MM.1S (cell line): ENCODE data around the gene CCS.

Experiments
- DNase-seq: peaks from one replicate; pipeline ENCODE4 v3.0.0-alpha.2; 2015
- H2AFZ ChIP-seq: fragments of 300-600 bp; sonication (generic); 2 replicates; pipeline ENCODE4 v1.6.0; 2016; ENCODE audit warnings: antibody characterized with exemption, low read length
- H3F3A ChIP-seq: fragments of 300-600 bp; sonication (generic); 2 replicates; pipeline ENCODE4 v1.6.1; 2016; ENCODE audit warnings: mild to moderate bottlenecking, antibody characterized with exemption, low read length, moderate library complexity, mixed read lengths; ENCODE audit not compliant: insufficient read depth
- H3K27ac ChIP-seq: fragments of 300-600 bp; sonication (generic); 2 replicates; pipeline ENCODE4 v1.5.1; 2016; ENCODE audit warnings: mild to moderate bottlenecking, low read length
- H3K27me3 ChIP-seq: fragments of 300-600 bp; sonication (generic); replicated peaks from 2 replicates; pipeline ENCODE4 v1.6.0; 2016; ENCODE audit warnings: low read length; ENCODE audit not compliant: insufficient read depth
- H3K36me3 ChIP-seq: fragments of 300-600 bp; sonication (generic); replicated peaks from 2 replicates; pipeline ENCODE4 v1.6.1; 2016; ENCODE audit warnings: mild to moderate bottlenecking, low read length, mixed read lengths; ENCODE audit not compliant: insufficient read depth
- H3K4me1 ChIP-seq: fragments of 300-600 bp; sonication (generic); 2 replicates; pipeline ENCODE4 v1.6.1; 2016; ENCODE audit warnings: low read length, mixed read lengths
- H3K4me2 ChIP-seq: fragments of 300-600 bp; sonication (generic); 2 replicates; pipeline ENCODE4 v1.6.0; 2016; ENCODE audit warnings: low read depth, low read length
- H3K4me3 ChIP-seq: fragments of 300-600 bp; sonication (generic); 2 replicates; pipeline ENCODE4 v1.5.1; 2016; ENCODE audit warnings: low read length, mixed read lengths
- H3K79me2 ChIP-seq: fragments of 300-600 bp; sonication (generic); 2 replicates; pipeline ENCODE4 v1.6.1; 2016; ENCODE audit warnings: mixed run types, low read length, mixed read lengths
- H3K9ac ChIP-seq: fragments of 300-600 bp; sonication (generic); 2 replicates; pipeline ENCODE4 v1.6.1; 2016; ENCODE audit warnings: low read length, mixed read lengths
- H3K9me2 ChIP-seq: fragments of 300-600 bp; sonication (generic); replicated peaks from 2 replicates; pipeline ENCODE4 v1.6.1; 2016; ENCODE audit warnings: mild to moderate bottlenecking, low read length, mixed read lengths; ENCODE audit not compliant: insufficient read depth
- H3K9me3 ChIP-seq: fragments of 300-600 bp; sonication (generic); replicated peaks from 2 replicates; pipeline ENCODE4 v1.6.1; 2016; ENCODE audit warnings: mild to moderate bottlenecking, low read length, mixed read lengths; ENCODE audit not compliant: insufficient read depth
- H4K20me1 ChIP-seq: fragments of 300-600 bp; sonication (generic); 2 replicates; pipeline ENCODE4 v1.6.1; 2016; ENCODE audit warnings: mild to moderate bottlenecking, low read length, moderate library complexity, mixed read lengths; ENCODE audit not compliant: insufficient read depth
- EZH2 ChIP-seq: fragments of 300-600 bp; sonication (generic); optimal IDR thresholded peaks from 2 replicates; pipeline ENCODE3; 2017; ENCODE audit warnings: low read depth, mild to moderate bottlenecking, antibody characterized with exemption, low read length, mixed read lengths
- EZH2phosphoT487 ChIP-seq: fragments of 300-600 bp; sonication (generic); IDR thresholded peaks from 2 replicates; pipeline ENCODE4 v1.6.1; 2018; ENCODE audit warnings: antibody characterized with exemption, low read length
- TF ChIP-seq, protein P1 (sequence below): fragments of 300-600 bp; sonication (generic); IDR thresholded peaks from 2 replicates; pipeline ENCODE4 v1.5.1; 2016; ENCODE audit warnings: antibody characterized with exemption, low read length, mixed read lengths

Gene CCS

DNA sequence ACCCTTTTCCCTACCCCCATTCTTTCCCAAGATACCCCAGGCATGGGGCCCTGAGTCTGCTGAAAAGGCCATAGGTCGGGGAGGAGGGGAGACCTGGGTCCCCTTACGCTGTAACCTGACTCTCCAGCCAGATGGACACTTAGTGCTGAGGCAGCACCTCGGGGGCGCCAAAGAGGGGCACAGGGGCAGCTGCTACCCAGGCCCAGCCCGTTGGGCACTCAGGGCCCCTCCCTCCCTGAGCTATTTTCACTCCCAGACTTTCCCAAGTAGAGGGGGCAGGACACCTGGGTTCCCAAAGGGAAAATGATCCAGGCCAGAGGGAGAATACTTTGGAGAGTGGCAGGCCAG is 45.3 kb upstream of the CCS start:
- peaks cover 3% of the 10 kb centered on the region; the same call in 1 of the 2 replicates for H3F3A ChIP-seq
- H4K20me1 ChIP-seq, result no peaks in the 10 kb centered on the region
- H3K36me3 ChIP-seq, result no peaks in the 10 kb centered on the region
- TF ChIP-seq EZH2 (no peak), EZH2phosphoT487 (no peak)
- TF ChIP-seq, protein P1, sequence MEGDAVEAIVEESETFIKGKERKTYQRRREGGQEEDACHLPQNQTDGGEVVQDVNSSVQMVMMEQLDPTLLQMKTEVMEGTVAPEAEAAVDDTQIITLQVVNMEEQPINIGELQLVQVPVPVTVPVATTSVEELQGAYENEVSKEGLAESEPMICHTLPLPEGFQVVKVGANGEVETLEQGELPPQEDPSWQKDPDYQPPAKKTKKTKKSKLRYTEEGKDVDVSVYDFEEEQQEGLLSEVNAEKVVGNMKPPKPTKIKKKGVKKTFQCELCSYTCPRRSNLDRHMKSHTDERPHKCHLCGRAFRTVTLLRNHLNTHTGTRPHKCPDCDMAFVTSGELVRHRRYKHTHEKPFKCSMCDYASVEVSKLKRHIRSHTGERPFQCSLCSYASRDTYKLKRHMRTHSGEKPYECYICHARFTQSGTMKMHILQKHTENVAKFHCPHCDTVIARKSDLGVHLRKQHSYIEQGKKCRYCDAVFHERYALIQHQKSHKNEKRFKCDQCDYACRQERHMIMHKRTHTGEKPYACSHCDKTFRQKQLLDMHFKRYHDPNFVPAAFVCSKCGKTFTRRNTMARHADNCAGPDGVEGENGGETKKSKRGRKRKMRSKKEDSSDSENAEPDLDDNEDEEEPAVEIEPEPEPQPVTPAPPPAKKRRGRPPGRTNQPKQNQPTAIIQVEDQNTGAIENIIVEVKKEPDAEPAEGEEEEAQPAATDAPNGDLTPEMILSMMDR, result no peak
- H3K27ac ChIP-seq, result no peak overlapping the region
- H3K4me2 ChIP-seq, result no peak overlapping the region
- no peaks in the 10 kb centered on the region for H3K9me2 ChIP-seq
- no peak for DNase-seq
- peaks cover 52% of the 10 kb centered on the region for H3K27me3 ChIP-seq
- H3K79me2 ChIP-seq, result peaks cover 5% of the 10 kb centered on the region; the same call in 1 of the 2 replicates
- peaks cover 7% of the 10 kb centered on the region; the same call in 1 of the 2 replicates for H3K4me1 ChIP-seq
- H3K9me3 ChIP-seq, result no peaks in the 10 kb centered on the region
- no peak overlapping the region for H3K9ac ChIP-seq
- H3K4me3 ChIP-seq, result no peak overlapping the region
- H2AFZ ChIP-seq, result no peak overlapping the region

DNA sequence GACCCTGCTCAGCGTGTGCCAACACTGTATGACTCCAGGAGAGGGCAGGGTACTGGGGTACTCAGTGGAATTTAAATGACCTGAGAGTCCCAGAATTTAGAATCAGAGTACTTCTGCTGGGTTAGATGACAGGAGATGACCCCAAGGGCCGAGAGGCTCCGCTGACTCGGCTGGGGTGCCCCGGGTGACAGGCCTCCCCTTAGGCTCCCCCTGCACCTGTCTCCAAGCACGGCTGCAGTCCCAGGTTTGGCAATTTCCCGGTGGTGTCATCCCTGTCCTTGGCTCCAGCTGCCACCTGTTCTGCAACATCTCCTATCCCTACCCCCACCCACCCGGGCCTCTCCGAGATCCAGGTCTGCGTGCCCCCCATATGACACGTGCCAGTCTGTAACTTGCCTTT is 44.9 kb upstream of the CCS start:
- H4K20me1 ChIP-seq, result no peaks in the 10 kb centered on the region
- no peaks in the 10 kb centered on the region for H3K9me3 ChIP-seq
- no peak overlapping the region for H3K4me2 ChIP-seq
- TF ChIP-seq EZH2, result no peak
- no peaks in the 10 kb centered on the region for H3K36me3 ChIP-seq
- H2AFZ ChIP-seq, result no peak overlapping the region
- no peaks in the 10 kb centered on the region for H3K9me2 ChIP-seq
- no peak overlapping the region for H3K9ac ChIP-seq
- H3K79me2 ChIP-seq, result peaks cover 5% of the 10 kb centered on the region; the same call in 1 of the 2 replicates
- no peak overlapping the region for H3K4me3 ChIP-seq
- H3K27ac ChIP-seq, result no peak overlapping the region
- H3K4me1 ChIP-seq, result peaks cover 7% of the 10 kb centered on the region; the same call in 1 of the 2 replicates
- peaks cover 3% of the 10 kb centered on the region; the same call in 1 of the 2 replicates for H3F3A ChIP-seq
- no peak for DNase-seq
- peaks cover 52% of the 10 kb centered on the region for H3K27me3 ChIP-seq

DNA sequence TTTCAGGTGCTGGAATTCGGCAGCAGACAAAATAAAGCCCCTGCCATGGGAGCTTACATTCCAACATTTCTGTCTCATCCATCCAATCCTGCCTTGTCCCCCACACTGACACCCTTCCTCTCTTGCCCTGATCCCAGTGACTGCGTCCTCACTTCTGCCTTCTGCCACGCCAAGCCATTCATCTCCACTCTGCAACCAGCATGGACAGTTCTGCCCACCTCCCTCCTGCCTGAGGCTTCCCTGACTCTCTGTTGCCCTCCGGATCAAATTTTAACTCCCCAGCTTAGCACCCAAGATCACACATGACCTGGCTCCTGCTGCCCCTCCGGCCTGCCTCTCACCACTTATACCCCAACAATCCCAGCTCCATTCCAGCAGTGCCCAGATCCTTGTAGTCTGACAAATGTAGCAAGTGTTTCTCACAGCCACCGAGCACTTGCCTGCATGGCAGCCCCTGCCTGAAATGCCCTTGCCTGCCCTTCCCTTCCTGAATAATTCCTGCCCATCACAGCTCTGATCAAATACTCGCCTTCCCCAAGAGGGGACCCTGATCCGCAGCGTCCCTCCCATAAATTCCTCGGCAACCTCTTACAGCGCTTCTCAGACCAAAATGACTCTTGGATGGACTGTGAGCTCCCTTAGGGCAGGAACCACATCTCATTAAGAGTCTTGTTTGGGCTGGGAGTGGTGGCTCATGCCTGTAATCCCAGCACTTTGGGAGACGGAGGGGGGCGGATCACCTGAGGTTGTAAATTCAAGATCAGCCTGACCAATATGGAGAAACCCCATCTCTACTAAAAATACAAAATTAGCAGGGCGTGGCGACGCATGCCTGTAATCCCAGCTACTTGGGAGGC is 44.0 kb upstream of the CCS start:
- TF ChIP-seq, protein P1, result no peak
- TF ChIP-seq EZH2phosphoT487 (no peak), EZH2 (no peak)
- Histone ChIP-seq H3K79me2 (peaks cover 5% of the 10 kb centered on the region; the same call in 1 of the 2 replicates), H4K20me1 (no peaks in the 10 kb centered on the region), H3K9ac (no peak overlapping the region), H3K9me3 (no peaks in the 10 kb centered on the region), H3K27me3 (peaks cover 56% of the 10 kb centered on the region), H3F3A (peaks cover 3% of the 10 kb centered on the region; the same call in 1 of the 2 replicates), H3K4me1 (peaks cover 7% of the 10 kb centered on the region; the same call in 1 of the 2 replicates), H2AFZ (no peak overlapping the region), H3K4me3 (no peak overlapping the region), H3K4me2 (no peak overlapping the region), H3K36me3 (no peaks in the 10 kb centered on the region), H3K27ac (no peak overlapping the region), H3K9me2 (no peaks in the 10 kb centered on the region)
- no peak for DNase-seq

DNA sequence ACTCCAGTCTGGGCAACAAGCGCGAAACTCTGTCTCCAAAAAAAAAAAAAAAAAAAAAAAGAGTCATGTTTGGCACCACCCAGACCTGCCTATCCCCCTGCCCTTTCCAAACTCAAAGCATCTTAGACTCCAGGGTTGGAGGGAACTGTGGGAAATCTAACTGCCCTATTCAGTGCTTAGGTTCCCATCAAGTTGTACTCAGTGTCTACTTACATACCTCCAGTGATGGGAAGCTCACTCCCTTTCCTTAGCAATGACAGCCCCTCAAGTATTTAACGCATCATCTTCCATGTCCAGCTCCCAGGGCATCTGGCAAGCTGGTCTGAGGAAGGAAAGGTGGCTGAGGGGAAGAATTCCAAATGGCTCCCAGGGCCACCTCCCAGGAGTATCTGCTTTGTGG is 43.3 kb upstream of the CCS start:
- H2AFZ ChIP-seq, result no peak overlapping the region
- no peak overlapping the region for H3K27ac ChIP-seq
- no peaks in the 10 kb centered on the region for H3K36me3 ChIP-seq
- no peak for DNase-seq
- H3K9me2 ChIP-seq, result no peaks in the 10 kb centered on the region
- TF ChIP-seq, protein P1, result no peak
- TF ChIP-seq EZH2phosphoT487, result no peak
- TF ChIP-seq EZH2, result no peak
- H4K20me1 ChIP-seq, result no peaks in the 10 kb centered on the region
- peaks cover 60% of the 10 kb centered on the region for H3K27me3 ChIP-seq
- no peak overlapping the region for H3K4me2 ChIP-seq
- H3K9ac ChIP-seq, result no peak overlapping the region
- no peaks in the 10 kb centered on the region for H3K9me3 ChIP-seq
- no peak overlapping the region for H3K4me3 ChIP-seq
- H3F3A ChIP-seq, result peaks cover 3% of the 10 kb centered on the region; the same call in 1 of the 2 replicates
- peaks cover 5% of the 10 kb centered on the region; the same call in 1 of the 2 replicates for H3K79me2 ChIP-seq
- H3K4me1 ChIP-seq, result peaks cover 7% of the 10 kb centered on the region; the same call in 1 of the 2 replicates
